Measurements from ENCODE around the gene DENND1A.

DENND1A gene

DNA sequence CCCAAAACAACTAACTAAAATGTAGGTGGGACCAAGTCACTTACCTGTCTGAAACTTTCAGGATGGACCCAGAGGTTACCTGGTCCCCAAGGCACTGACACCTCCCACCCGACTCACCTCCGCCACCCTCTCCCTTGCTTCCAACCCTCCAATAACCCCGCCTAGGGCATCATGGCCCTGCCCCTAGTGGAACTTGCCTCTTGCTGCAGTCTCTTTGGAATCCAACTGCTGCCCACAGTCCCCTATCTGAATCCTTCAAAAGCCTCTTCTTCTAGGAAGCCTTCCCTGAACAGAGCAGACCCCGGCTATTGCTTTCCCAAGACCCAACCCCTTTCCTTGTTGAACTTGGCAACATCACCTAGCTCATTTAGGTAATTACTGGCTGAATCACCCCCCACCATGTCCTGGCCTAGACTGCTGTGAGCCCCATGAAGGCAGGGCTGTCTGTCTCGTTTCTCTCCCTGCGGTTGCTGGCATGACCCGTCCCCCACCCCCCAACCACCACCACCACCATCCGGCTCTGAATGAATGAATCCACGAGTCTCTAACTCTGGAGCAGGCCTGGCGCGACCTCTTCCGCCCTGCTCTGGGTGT lies 564.5 kb downstream of the DENND1A start:
- in situ Hi-C loops (cut with HindIII; ENCODE audit: low sequenced_read_pairs) = no loop called here
- DNase-seq (ENCODE audit: low read depth) = no peak
- H3K4me3 ChIP-seq (ENCODE audit: low read depth, low read length) = no peak overlapping the region
- TF ChIP-seq, protein P1, sequence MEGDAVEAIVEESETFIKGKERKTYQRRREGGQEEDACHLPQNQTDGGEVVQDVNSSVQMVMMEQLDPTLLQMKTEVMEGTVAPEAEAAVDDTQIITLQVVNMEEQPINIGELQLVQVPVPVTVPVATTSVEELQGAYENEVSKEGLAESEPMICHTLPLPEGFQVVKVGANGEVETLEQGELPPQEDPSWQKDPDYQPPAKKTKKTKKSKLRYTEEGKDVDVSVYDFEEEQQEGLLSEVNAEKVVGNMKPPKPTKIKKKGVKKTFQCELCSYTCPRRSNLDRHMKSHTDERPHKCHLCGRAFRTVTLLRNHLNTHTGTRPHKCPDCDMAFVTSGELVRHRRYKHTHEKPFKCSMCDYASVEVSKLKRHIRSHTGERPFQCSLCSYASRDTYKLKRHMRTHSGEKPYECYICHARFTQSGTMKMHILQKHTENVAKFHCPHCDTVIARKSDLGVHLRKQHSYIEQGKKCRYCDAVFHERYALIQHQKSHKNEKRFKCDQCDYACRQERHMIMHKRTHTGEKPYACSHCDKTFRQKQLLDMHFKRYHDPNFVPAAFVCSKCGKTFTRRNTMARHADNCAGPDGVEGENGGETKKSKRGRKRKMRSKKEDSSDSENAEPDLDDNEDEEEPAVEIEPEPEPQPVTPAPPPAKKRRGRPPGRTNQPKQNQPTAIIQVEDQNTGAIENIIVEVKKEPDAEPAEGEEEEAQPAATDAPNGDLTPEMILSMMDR (IDR thresholded peaks at IDR 0.05; ENCODE audit: low read depth, low read length, missing control alignments) = peak; percentile 22

DNA sequence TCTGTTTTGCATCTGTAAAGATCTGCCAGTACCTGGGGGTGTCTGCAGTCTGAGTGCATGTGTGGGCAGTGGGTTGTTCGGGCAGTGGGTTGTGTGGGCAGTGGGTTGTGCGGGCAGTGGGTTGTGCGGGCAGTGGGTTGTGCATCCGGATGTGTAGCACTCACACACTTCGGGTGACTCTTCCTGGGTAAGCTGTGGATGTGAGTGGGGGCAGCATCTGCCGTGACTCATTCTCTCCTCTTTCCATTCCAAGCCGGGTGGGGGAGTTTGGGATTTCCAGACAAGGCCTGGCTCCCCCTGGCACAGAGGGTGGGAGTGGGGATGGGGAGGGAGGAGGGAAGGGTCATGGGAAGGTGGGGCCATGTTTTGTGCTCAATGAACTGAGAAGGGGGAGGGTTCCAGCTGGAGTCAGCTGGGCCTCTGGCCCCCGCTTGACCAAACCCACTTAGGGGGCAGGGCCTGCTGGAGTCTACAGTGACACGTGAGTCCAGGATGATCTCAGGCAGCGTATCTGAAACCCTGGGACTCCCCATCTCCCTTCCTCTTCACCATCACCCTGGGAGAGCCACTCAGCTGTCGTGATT lies 565.6 kb downstream of the DENND1A start:
- TF ChIP-seq, protein P1 (IDR thresholded peaks at IDR 0.05; ENCODE audit: low read depth, low read length, missing control alignments) = no peak
- no peak overlapping the region for H3K4me3 ChIP-seq (ENCODE audit: low read depth, low read length)
- in situ Hi-C loops (cut with HindIII; ENCODE audit: low sequenced_read_pairs) = no loop called here
- no peak for DNase-seq (ENCODE audit: low read depth)

DNA sequence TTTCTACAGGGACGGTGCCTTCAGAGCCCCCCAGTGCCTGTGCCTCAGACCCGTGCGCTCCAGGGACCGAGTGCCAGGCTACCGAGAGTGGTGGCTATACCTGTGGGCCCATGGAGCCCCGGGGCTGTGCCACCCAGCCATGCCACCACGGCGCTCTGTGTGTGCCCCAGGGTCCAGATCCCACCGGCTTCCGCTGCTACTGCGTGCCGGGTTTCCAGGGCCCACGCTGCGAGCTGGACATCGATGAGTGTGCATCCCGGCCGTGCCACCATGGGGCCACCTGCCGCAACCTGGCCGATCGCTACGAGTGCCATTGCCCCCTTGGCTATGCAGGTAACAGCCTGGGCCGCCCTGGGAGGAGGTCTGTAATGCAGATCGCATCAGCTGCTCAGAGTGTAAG lies 567.1 kb downstream of the DENND1A start:
- no peak for DNase-seq (ENCODE audit: low read depth)
- in situ Hi-C loops (cut with HindIII; ENCODE audit: low sequenced_read_pairs) = no loop called here
- no peak overlapping the region for H3K4me3 ChIP-seq (ENCODE audit: low read depth, low read length)
- TF ChIP-seq, protein P1 (IDR thresholded peaks at IDR 0.05; ENCODE audit: low read depth, low read length, missing control alignments) = no peak

DNA sequence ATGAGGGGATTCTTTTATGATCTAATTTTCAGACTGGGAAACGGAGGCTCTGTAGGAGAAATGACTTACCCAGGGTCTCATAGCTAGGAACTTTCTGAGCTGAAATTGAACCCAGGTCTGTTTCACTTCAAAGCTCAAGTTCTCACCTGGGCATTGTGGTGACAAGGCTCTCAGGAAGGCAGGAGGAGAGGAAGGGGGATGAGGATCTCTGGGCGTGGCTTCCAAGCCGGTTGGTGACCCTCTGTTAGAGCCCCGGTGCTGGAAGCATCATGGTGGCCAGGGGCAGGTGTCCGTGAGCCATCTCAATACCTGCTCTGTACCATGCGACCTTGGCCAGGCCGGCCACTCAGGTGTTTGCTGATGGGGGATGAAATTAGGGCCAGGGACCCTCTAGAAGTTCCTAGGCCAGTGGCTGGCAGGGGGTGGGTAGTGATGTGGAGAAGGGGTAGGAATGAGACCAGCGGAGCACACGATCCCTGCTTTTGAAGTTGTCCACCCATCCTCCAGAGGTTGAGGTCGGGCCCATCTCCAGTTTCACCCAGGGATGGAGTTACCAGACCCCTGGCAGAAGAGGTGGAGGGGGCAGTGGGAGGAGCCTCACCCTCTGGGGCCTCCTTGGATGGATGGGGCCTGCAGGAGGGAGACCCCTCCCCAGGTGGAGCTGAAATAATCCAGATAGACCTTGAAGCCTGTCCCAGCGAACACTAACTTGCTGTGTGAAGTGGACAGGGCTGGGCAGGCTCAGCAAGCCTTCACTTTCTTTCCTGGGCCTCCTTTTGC lies 568.0 kb downstream of the DENND1A start:
- in situ Hi-C loops (cut with HindIII; ENCODE audit: low sequenced_read_pairs) = no loop called here
- H3K4me3 ChIP-seq (ENCODE audit: low read depth, low read length) = no peak overlapping the region
- TF ChIP-seq, protein P1 (IDR thresholded peaks at IDR 0.05; ENCODE audit: low read depth, low read length, missing control alignments) = no peak
- DNase-seq (ENCODE audit: low read depth) = no peak

DNA sequence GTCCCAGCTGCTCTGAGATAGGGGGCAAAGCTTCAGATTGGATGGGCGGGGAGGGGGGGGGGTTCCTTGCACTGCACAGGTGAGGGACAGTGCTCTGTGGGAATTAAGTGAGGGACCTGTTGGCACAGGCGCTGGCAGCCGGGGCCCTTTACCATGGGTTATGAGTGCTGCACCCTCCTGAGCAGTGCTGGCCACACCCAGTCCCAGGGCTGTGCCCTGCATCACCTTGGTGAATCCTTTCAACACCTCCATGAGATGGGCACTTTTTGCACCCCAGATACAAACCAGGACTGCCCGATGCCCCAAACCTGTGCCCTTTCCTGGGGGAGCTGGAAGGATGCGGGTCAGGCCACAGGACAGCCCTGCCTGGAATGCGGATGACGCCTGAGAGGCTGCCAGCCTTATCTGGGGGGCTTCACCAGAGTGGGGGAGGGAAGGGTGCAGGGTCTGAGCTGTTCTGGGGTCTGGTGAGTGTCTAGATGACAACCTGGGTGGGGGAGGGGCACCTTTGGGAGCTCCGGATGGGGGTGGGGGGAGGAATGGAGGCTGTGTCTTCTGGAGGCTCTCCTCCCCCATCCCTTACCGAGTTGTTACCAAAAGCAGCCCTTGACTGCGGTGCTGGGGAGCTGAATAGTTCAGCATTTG lies 568.7 kb downstream of the DENND1A start:
- DNase-seq (ENCODE audit: low read depth) = no peak
- H3K4me3 ChIP-seq (ENCODE audit: low read depth, low read length) = no peak overlapping the region
- TF ChIP-seq, protein P1 (IDR thresholded peaks at IDR 0.05; ENCODE audit: low read depth, low read length, missing control alignments) = no peak
- in situ Hi-C loops (cut with HindIII; ENCODE audit: low sequenced_read_pairs) = no loop called here
